ENCODE results near the gene MED9. TPM values are rescaled to one million over a fixed set of nuclear protein-coding genes. Genes with fewer than 3 reads are reported as not detected.

MED9 gene
- polyA plus RNA-seq, 2 donors: 6.7 to 8.6 TPM

- Histone ChIP-seq H3K27ac (ENCODE audit: low read depth in 2 of 2, low read length in 1 of 2) (no peak overlapping the region), H3K36me3 (ENCODE audit: control insufficient read depth in 2 of 2, insufficient read depth in 2 of 2, low read length in 1 of 2) (no peaks in the 10 kb centered on the region), H3K27me3 (ENCODE audit: control insufficient read depth in 1 of 2, insufficient read depth in 2 of 2, low read length in 2 of 2) (no peaks in the 10 kb centered on the region), H3K9me3 (ENCODE audit: control insufficient read depth in 2 of 2, insufficient read depth in 1 of 2, low read depth in 1 of 2, low read length in 1 of 2) (no peaks in the 10 kb centered on the region), H3K4me3 (ENCODE audit: low read depth in 1 of 2, low read length in 2 of 2) (no peak overlapping the region), H3K4me1 (ENCODE audit: control insufficient read depth in 2 of 2, insufficient read depth in 2 of 2, low read length in 1 of 2) (peaks cover 0 to 8% of the 10 kb centered on the region in 2 donors)
- 60 to 72% methylated on average over 29 of the region's 29 CpGs for WGBS, 2 donors
Observed at GRCh38 chr17:17511881-17512858, 35.4 kb downstream of the MED9 start.

DNA sequence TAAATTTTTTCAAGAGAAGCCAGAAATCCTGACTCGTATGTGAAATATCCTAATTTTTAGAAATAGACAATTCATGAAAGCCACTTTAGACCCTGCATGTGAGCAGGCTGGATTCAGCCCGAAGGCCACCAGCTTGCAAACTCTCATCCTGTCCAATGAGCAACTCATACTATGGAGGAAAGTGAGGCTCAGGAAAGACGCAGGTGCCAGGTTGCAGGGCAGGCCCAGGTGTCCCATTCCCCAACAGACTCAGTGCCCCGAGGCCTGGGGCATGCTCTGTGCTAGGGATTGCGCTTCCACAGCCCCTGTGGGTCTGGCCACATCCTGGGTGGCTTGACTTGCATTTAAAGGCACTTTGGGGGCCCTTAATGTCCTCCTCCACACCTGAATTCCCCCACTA is 36.1 kb downstream of the MED9 start:
- H3K36me3 ChIP-seq (ENCODE audit: control insufficient read depth in 2 of 2, insufficient read depth in 2 of 2, low read length in 1 of 2): no peaks in the 10 kb centered on the region
- 91% methylated on average over 5 of the region's 5 CpGs for WGBS, 2 donors

GRCh38 chr17:17513626-17514025 is 36.8 kb downstream of the MED9 start:
- H3K36me3 ChIP-seq (ENCODE audit: control insufficient read depth in 2 of 2, insufficient read depth in 2 of 2, low read length in 1 of 2): no peaks in the 10 kb centered on the region
- no peaks in the 10 kb centered on the region for H3K9me3 ChIP-seq (ENCODE audit: control insufficient read depth in 2 of 2, insufficient read depth in 1 of 2, low read depth in 1 of 2, low read length in 1 of 2)
- no peak overlapping the region for H3K4me3 ChIP-seq (ENCODE audit: low read depth in 1 of 2, low read length in 2 of 2)
- H3K4me1 ChIP-seq (ENCODE audit: control insufficient read depth in 2 of 2, insufficient read depth in 2 of 2, low read length in 1 of 2): peaks cover 0 to 6% of the 10 kb centered on the region in 2 donors
- H3K27ac ChIP-seq (ENCODE audit: low read depth in 2 of 2, low read length in 1 of 2): no peak overlapping the region
- WGBS, 2 donors: 98 to 99% methylated on average over 7 of the region's 7 CpGs
- H3K27me3 ChIP-seq (ENCODE audit: control insufficient read depth in 1 of 2, insufficient read depth in 2 of 2, low read length in 2 of 2): no peaks in the 10 kb centered on the region

More for the DNA sequence above, 36.1 kb downstream of the MED9 start:
- no peak overlapping the region for H3K4me3 ChIP-seq (ENCODE audit: low read depth in 1 of 2, low read length in 2 of 2)
- no peak overlapping the region for H3K27ac ChIP-seq (ENCODE audit: low read depth in 2 of 2, low read length in 1 of 2)
- H3K9me3 ChIP-seq (ENCODE audit: control insufficient read depth in 2 of 2, insufficient read depth in 1 of 2, low read depth in 1 of 2, low read length in 1 of 2): no peaks in the 10 kb centered on the region
- peaks cover 0 to 6% of the 10 kb centered on the region in 2 donors for H3K4me1 ChIP-seq (ENCODE audit: control insufficient read depth in 2 of 2, insufficient read depth in 2 of 2, low read length in 1 of 2)
- H3K27me3 ChIP-seq (ENCODE audit: control insufficient read depth in 1 of 2, insufficient read depth in 2 of 2, low read length in 2 of 2): no peaks in the 10 kb centered on the region

DNA sequence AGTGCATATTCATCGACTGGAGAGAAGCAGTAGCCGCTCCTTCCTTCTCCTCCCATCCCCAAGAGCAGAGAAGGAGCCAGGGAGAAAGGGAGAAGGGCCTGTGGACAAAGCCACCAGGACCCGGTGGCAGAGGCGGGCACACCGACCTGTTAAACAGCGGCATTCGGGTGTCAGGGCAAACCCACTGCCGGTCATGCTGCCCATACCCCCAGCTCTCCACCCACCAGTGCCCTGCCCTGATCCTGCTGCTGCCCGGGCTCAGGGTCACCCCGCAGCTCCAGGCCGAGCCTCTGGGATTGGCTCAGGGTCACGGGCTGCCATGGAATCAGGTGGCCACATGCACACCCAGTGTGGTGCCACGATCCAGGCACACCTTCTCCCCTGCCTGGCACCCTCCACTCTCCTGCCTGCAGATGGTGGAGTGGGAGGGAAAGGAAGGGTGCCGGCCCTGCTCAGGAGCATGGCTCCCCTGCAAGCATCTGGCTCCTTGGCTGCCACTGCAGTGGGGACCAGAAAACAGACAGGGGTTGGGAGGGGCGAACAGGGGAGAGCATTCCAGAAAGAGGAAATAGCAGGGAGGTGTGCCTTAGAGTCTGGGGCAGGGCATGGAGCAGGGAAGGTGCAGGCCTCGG is 37.7 kb downstream of the MED9 start:
- WGBS, 2 donors: 79 to 84% methylated on average over 13 to 16 of the region's 16 CpGs
- no peaks in the 10 kb centered on the region for H3K36me3 ChIP-seq (ENCODE audit: control insufficient read depth in 2 of 2, insufficient read depth in 2 of 2, low read length in 1 of 2)
- peaks cover 0 to 6% of the 10 kb centered on the region in 2 donors for H3K4me1 ChIP-seq (ENCODE audit: control insufficient read depth in 2 of 2, insufficient read depth in 2 of 2, low read length in 1 of 2)
- no peaks in the 10 kb centered on the region for H3K9me3 ChIP-seq (ENCODE audit: control insufficient read depth in 2 of 2, insufficient read depth in 1 of 2, low read depth in 1 of 2, low read length in 1 of 2)
- H3K4me3 ChIP-seq (ENCODE audit: low read depth in 1 of 2, low read length in 2 of 2): no peak overlapping the region
- no peak overlapping the region for H3K27ac ChIP-seq (ENCODE audit: low read depth in 2 of 2, low read length in 1 of 2)
- H3K27me3 ChIP-seq (ENCODE audit: control insufficient read depth in 1 of 2, insufficient read depth in 2 of 2, low read length in 2 of 2): no peaks in the 10 kb centered on the region

GRCh38 chr17:17514993-17515933 is 38.5 kb downstream of the MED9 start:
- no peaks in the 10 kb centered on the region for H3K9me3 ChIP-seq (ENCODE audit: control insufficient read depth in 2 of 2, insufficient read depth in 1 of 2, low read depth in 1 of 2, low read length in 1 of 2)
- H3K4me1 ChIP-seq (ENCODE audit: control insufficient read depth in 2 of 2, insufficient read depth in 2 of 2, low read length in 1 of 2): peaks cover 0 to 6% of the 10 kb centered on the region in 2 donors
- no peak overlapping the region for H3K4me3 ChIP-seq (ENCODE audit: low read depth in 1 of 2, low read length in 2 of 2)
- H3K27ac ChIP-seq (ENCODE audit: low read depth in 2 of 2, low read length in 1 of 2): no peak overlapping the region
- no peaks in the 10 kb centered on the region for H3K36me3 ChIP-seq (ENCODE audit: control insufficient read depth in 2 of 2, insufficient read depth in 2 of 2, low read length in 1 of 2)
- H3K27me3 ChIP-seq (ENCODE audit: control insufficient read depth in 1 of 2, insufficient read depth in 2 of 2, low read length in 2 of 2): no peaks in the 10 kb centered on the region
- WGBS, 2 donors: 75 to 82% methylated on average over 21 of the region's 21 CpGs

DNA sequence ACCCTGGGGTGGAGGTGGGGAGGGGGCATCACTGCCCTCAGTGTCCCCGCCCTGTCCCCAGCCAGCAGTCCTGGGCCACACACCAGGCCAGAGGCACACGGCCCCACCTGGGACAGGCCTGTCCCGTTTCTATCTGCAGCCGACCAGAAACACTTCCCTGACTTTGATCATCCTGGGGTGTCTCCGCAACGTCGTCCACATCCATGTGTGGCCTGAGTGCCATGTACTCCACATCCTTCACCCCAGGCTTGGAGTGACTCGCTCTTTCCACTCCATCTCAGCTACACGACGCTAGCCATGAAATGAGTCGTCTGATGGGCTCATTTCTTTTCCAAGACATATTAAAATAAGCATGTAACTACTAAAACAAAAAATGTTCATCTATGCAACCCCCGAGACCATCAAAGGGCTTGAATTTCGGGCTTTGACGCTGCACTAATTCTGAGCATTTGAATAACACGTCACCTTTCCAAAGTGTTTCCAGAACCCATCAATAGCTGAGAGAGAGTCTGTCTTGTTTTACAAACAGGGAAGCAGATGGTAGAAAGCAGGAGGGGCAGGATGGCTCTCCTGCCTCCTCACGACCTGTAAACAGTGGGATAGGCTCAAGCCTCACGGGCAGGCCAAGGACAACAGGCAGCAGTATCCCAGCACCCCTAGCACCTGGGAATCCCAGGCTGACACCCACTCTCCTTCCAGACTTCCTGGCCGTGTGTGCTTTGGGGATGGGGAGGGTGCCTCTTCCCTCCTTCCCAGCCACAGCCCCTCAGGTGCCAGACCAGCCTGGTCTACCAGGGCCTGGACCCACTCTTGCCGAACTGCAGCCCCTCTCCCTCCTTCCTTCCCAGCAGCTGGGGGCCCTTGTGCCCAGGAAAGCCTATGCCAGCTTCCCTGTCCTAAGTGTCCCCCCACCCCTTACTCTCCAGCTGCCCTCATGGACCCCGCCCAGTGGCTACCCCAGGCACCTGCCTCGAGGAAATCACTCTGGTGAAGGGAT is 39.4 kb downstream of the MED9 start:
- no peak overlapping the region for H3K4me3 ChIP-seq (ENCODE audit: low read depth in 1 of 2, low read length in 2 of 2)
- no peaks in the 10 kb centered on the region for H3K27me3 ChIP-seq (ENCODE audit: control insufficient read depth in 1 of 2, insufficient read depth in 2 of 2, low read length in 2 of 2)
- no peak overlapping the region for H3K27ac ChIP-seq (ENCODE audit: low read depth in 2 of 2, low read length in 1 of 2)
- H3K4me1 ChIP-seq (ENCODE audit: control insufficient read depth in 2 of 2, insufficient read depth in 2 of 2, low read length in 1 of 2): peaks cover 0 to 6% of the 10 kb centered on the region in 2 donors
- WGBS, 2 donors: 77 to 83% methylated on average over 21 of the region's 21 CpGs
- H3K9me3 ChIP-seq (ENCODE audit: control insufficient read depth in 2 of 2, insufficient read depth in 1 of 2, low read depth in 1 of 2, low read length in 1 of 2): no peaks in the 10 kb centered on the region
- H3K36me3 ChIP-seq (ENCODE audit: control insufficient read depth in 2 of 2, insufficient read depth in 2 of 2, low read length in 1 of 2): peaks cover 0 to 4% of the 10 kb centered on the region in 2 donors

DNA sequence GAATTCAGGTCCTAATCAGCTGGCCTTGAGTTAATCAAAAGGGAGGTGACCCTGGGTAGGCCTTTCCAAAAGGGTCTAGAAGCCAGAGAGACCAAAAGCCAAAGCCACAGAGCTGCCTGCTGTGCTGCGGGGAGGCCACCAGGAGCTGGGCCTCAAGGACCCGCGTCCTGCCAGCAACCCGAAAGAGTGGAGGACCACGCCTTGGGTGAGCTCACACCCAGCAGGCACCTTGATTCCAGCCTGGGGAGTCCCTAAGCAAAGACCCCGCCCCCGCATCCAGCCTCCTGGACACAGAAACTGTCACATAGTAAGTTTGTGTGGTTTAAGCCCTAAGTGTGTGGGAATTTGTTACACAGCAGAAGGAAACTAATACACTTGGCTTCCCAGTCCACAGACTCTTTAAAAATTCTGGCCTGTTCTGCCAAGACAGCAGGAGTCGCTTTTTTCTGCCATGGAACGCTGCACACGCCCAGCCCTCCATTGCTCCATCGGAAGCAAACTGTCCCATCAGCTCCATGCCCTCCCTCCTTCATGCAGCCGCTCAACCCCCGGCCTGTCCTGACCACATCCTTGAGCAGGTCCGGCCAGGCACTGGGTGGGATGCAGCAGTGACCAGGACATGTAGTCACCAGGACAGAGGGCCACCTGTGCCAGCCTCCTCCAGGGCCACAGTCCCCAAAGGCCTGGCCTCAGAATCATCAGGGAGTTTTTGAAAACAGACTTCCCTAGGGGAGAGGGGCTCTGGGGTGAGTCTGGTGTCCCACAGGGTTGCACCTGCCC is 40.3 kb downstream of the MED9 start:
- WGBS, 2 donors: 90% methylated on average over 14 of the region's 14 CpGs
- Histone ChIP-seq H3K9me3 (ENCODE audit: control insufficient read depth in 2 of 2, insufficient read depth in 1 of 2, low read depth in 1 of 2, low read length in 1 of 2) (no peaks in the 10 kb centered on the region), H3K36me3 (ENCODE audit: control insufficient read depth in 2 of 2, insufficient read depth in 2 of 2, low read length in 1 of 2) (peaks cover 0 to 8% of the 10 kb centered on the region in 2 donors), H3K27me3 (ENCODE audit: control insufficient read depth in 1 of 2, insufficient read depth in 2 of 2, low read length in 2 of 2) (no peaks in the 10 kb centered on the region), H3K4me1 (ENCODE audit: control insufficient read depth in 2 of 2, insufficient read depth in 2 of 2, low read length in 1 of 2) (peaks cover 0 to 1% of the 10 kb centered on the region in 2 donors), H3K27ac (ENCODE audit: low read depth in 2 of 2, low read length in 1 of 2) (no peak overlapping the region), H3K4me3 (ENCODE audit: low read depth in 1 of 2, low read length in 2 of 2) (no peak overlapping the region)

DNA sequence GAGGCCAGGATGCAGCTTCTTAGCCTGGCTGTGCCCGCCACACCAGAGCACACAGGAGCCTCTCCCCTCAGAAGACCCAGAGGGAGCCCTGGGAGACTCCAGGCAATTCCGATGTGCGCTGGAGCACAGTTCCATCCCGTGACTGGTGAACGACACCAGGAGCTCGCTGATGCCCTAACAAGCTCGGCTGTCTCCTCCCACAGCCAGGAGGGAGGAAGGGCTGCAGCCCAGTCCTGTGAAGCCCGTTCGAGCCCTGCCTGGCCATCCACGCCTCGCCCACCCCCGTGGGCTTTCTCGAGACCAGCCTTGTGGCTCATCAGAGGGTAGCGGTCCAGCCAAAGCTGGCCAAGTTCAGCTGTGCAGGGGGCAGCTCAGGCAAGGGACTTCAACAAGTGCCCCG is 41.2 kb downstream of the MED9 start:
- 87% methylated on average over 15 of the region's 15 CpGs for WGBS, 2 donors
- H3K9me3 ChIP-seq (ENCODE audit: control insufficient read depth in 2 of 2, insufficient read depth in 1 of 2, low read depth in 1 of 2, low read length in 1 of 2): no peaks in the 10 kb centered on the region
- no peaks in the 10 kb centered on the region for H3K4me1 ChIP-seq (ENCODE audit: control insufficient read depth in 2 of 2, insufficient read depth in 2 of 2, low read length in 1 of 2)
- no peak overlapping the region for H3K27ac ChIP-seq (ENCODE audit: low read depth in 2 of 2, low read length in 1 of 2)
- peaks cover 0 to 8% of the 10 kb centered on the region in 2 donors for H3K36me3 ChIP-seq (ENCODE audit: control insufficient read depth in 2 of 2, insufficient read depth in 2 of 2, low read length in 1 of 2)
- H3K27me3 ChIP-seq (ENCODE audit: control insufficient read depth in 1 of 2, insufficient read depth in 2 of 2, low read length in 2 of 2): no peaks in the 10 kb centered on the region
- no peak overlapping the region for H3K4me3 ChIP-seq (ENCODE audit: low read depth in 1 of 2, low read length in 2 of 2)

Measured in esophagus (tissue), 2 donors.